IMR-90 (cell line): ENCODE measurements around the gene ETV6.

Experiments used
- CEBPB ChIP-seq: IDR thresholded peaks from 2 replicates; pipeline ENCODE4 v1.6.1; 2012; ENCODE audit warnings: low read depth, low read length, improper control_type of control experiment
- CHD1 ChIP-seq: IDR thresholded peaks from 2 replicates; pipeline ENCODE4 v1.6.1; 2012; ENCODE audit warnings: low read depth, low read length, improper control_type of control experiment
- CTCF ChIP-seq: conservative IDR thresholded peaks from 2 replicates; pipeline ENCODE4 v1.5.1; 2012; ENCODE audit warnings: mild to moderate bottlenecking, low read depth, low read length, improper control_type of control experiment
- ELK1 ChIP-seq: fragments of 150-350 bp; IDR thresholded peaks from 2 replicates; pipeline ENCODE4 v1.6.1; 2016; ENCODE audit warnings: low read depth, mild to moderate bottlenecking, low read length, moderate library complexity, borderline replicate concordance
- FOS ChIP-seq: fragments of 150-350 bp; IDR thresholded peaks from 2 replicates; pipeline ENCODE4 v1.6.1; 2016; ENCODE audit warnings: low read depth, low read length
- MAFK ChIP-seq: IDR thresholded peaks from 2 replicates; pipeline ENCODE4 v1.6.1; 2012; ENCODE audit warnings: low read depth, low read length, improper control_type of control experiment
- MAZ ChIP-seq: IDR thresholded peaks from 2 replicates; pipeline ENCODE4 v1.6.1; 2012; ENCODE audit warnings: low read depth, mild to moderate bottlenecking, low read length, improper control_type of control experiment, moderate library complexity, borderline replicate concordance
- POLR2A ChIP-seq: IDR thresholded peaks from 2 replicates; pipeline ENCODE4 v1.6.1; 2012; ENCODE audit warnings: mild to moderate bottlenecking, low read depth, low read length
- RAD21 ChIP-seq: IDR thresholded peaks from 2 replicates; pipeline ENCODE4 v1.6.1; 2012; ENCODE audit warnings: low read length, improper control_type of control experiment
- RCOR1 ChIP-seq: IDR thresholded peaks from 2 replicates; pipeline ENCODE4 v1.6.1; 2012; ENCODE audit warnings: mild to moderate bottlenecking, low read length, improper control_type of control experiment; ENCODE audit not compliant: insufficient replicate concordance
- RFX5 ChIP-seq: IDR thresholded peaks from 2 replicates; pipeline ENCODE4 v1.8.0; 2012; ENCODE audit warnings: low read depth, mild to moderate bottlenecking, low read length, moderate library complexity
- USF2 ChIP-seq: fragments of 150-350 bp; IDR thresholded peaks from 2 replicates; pipeline ENCODE4 v1.6.1; 2017; ENCODE audit warnings: mild to moderate bottlenecking, antibody characterized with exemption, low read length, low read depth

GRCh38 chr12:11771895-11772502 lies 122.5 kb downstream of the ETV6 start:
- TF ChIP-seq RCOR1 = no peak
- no peak for TF ChIP-seq CTCF
- TF ChIP-seq POLR2A = no peak
- no peak for TF ChIP-seq RAD21
- no peak for TF ChIP-seq USF2
- TF ChIP-seq MAZ = no peak
- TF ChIP-seq CHD1 = no peak
- TF ChIP-seq CEBPB = no peak
- no peak for TF ChIP-seq ELK1
- no peak for TF ChIP-seq MAFK
- no peak for TF ChIP-seq FOS
- no peak for TF ChIP-seq RFX5
